ENCODE results near the gene RFX4.

DNA sequence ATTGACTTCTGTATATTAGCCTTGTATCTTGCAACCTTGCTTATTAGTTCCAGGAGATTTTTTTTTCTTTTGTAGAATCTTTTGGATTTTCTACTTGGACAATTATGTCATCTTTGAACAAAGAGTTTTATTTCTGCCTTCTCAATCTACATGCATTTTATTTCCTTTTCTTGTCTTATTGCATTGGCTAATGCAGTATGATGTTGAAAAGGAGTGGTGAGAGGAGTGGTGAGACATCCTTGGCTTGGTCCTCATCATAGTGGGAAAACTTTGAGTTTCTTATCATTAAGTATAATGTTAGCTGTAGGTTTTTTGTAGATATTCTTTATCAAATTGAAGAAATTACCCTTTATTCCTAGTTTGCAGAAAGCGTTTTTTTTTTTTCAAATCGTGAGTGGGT is 80.6 kb downstream of the RFX4 start:
- TF ChIP-seq, protein P1, sequence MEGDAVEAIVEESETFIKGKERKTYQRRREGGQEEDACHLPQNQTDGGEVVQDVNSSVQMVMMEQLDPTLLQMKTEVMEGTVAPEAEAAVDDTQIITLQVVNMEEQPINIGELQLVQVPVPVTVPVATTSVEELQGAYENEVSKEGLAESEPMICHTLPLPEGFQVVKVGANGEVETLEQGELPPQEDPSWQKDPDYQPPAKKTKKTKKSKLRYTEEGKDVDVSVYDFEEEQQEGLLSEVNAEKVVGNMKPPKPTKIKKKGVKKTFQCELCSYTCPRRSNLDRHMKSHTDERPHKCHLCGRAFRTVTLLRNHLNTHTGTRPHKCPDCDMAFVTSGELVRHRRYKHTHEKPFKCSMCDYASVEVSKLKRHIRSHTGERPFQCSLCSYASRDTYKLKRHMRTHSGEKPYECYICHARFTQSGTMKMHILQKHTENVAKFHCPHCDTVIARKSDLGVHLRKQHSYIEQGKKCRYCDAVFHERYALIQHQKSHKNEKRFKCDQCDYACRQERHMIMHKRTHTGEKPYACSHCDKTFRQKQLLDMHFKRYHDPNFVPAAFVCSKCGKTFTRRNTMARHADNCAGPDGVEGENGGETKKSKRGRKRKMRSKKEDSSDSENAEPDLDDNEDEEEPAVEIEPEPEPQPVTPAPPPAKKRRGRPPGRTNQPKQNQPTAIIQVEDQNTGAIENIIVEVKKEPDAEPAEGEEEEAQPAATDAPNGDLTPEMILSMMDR (conservative IDR thresholded peaks at IDR 0.05; ENCODE audit: low read depth, low read length), result no peak
- TF ChIP-seq EZH2 (IDR thresholded peaks at IDR 0.05; ENCODE audit: borderline replicate concordance, low read depth, low read length, poor library complexity, severe bottlenecking), result no peak

Data from A673 (cell line).